HS-5 (cell line): ENCODE data around the gene ZNF83.
"Not testable (repeated sequence)": the region's sequence is repeated elsewhere in the genome, so short reads cannot be mapped to it uniquely, and the experiment has no call there.

ENCODE experiments used
- DNase-seq: peaks from one replicate; pipeline ENCODE4 v3.0.0-alpha.2; 2012; ENCODE audit warnings: low read depth

Gene ZNF83

DNA sequence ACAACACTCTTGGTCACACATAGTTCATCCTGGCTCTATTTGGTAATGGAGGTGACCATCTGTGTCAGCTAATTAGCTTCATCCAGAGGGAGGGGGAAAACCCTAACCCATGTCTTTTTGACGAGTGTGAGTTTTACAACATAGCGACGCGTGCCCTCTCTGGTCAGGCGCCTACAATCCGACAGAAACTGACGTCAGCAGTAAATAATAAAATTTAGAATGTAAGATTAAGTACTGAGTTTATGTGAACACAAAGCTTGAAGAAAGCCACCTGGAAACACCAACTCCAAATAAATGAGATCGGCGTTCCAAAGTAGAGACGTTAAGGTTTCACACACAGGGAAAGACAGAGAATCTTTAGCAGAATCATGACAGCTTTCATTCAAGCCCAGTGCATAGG lies 1.8 kb upstream of the ZNF83 start:
- DNase-seq: no peak

GRCh38 chr19:52638601-52639000 lies 446 bp upstream of the ZNF83 start:
- peak; percentile 31 for DNase-seq

GRCh38 chr19:52635786-52636570 lies 2.2 kb downstream of the ZNF83 start:
- no peak for DNase-seq

- DNase-seq: not testable (repeated sequence)
These were observed 10.7 kb downstream of the ZNF83 start for GRCh38 chr19:52627441-52627840.

- no peak for DNase-seq
These were observed 11.2 kb downstream of the ZNF83 start for GRCh38 chr19:52626915-52627314.

DNA sequence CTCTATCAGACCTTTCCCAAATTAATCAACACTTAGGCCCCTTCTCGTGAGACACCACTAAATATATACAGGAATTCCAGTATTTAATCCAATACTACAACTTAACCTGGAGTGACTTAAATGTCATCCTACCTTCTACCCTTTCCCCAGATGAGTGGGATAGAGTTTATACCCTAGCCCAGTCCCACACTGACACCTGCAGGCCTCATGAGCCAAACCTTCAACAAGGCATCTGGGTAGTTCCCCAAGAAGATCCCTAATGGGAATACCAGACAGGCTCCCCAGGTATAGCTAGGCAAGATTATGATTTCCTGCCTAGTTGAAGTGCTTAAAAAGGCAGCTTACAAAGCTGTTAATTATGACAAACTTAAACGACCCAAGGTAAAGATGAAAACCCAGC lies 15.9 kb downstream of the ZNF83 start:
- DNase-seq: no peak

DNA sequence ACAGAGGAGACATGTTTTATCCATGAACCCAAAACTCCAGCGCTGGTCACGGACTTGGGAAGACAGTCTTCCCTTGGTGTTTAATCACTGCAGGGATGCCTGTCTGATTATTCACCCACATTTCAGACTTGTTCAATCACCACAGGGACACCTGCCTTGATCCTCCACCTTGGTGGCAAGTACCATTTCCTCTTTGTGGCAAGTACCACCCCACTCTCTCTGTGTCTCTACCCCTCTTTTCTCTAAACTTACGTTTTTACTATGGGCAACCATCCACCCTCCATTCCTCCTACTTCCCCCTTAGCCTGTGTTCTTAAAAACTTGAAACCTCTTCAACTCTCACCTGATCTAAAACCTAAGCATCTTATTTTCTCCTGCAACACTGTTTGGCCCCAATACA lies 16.8 kb downstream of the ZNF83 start:
- no peak for DNase-seq

DNA sequence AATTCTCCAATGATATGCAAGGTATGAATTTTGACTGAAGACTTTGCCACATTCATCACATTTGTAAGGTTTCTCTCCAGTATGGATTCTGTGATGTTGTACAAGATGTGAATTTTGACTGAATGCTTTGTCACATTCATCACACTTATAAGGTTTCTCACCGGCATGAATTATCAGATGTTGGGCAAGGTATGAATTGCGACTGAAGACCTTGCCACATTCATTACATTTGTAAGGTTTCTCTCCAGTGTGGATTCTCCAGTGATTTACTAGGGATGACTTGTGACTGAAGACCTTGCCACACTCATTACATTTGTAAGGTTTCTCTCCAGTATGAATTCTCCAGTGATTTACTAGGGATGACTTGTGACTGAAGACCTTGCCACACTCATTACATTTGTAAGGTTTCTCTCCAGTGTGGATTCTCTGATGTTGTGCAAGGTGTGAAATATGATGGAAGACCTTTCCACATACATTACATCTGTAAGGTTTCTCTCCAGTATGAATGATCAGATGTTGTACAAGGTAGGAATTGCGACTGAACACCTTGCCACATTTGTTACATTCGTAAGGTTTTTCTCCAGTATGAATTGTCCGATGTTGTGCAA lies 24.8 kb downstream of the ZNF83 start:
- DNase-seq: no peak

- no peak for DNase-seq
These were observed 34.5 kb downstream of the ZNF83 start for GRCh38 chr19:52603558-52604207.

DNA sequence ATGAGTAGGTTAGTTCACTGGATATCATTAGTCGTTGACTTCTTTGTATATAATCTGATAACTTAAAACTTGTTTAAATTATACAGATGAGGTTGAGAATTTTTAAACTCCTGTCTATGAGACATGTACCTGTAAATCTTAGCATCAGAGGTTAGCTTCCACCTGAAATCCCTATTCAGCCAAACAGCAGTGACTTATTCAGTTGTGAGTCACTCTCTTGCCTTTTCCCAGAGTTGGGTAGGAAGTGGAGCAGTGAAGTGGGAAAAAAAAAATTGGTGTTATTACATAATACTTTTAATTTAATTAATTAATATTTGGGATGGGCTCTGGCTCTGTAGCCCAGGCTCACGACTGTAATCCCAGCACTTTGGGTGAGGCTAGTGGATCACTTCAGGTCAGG lies 35.2 kb downstream of the ZNF83 start:
- DNase-seq: no peak

- DNase-seq: not testable (repeated sequence)
These were observed 36.2 kb downstream of the ZNF83 start for GRCh38 chr19:52601974-52602366.

GRCh38 chr19:52601025-52601973 lies 36.9 kb downstream of the ZNF83 start:
- peak; percentile 41 for DNase-seq

DNA sequence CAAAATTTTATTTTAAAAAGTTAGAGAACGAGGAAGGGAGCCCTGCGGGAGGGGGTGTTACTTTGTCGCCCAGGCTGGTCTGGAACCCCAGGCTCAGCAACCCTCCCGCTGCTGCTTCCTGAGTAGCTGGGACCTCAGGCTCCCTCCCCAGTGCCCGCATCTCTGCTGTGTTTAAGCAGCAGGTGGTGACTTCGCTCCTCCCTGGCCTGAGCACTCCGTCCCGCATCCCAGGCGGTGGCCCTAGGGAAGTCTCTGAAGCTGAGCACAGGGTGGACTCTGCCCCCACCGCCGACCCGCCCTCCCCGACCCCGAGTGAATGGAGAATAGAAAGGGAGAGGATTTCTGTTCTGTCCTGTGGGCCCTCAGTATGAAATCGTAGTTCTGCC lies 37.5 kb downstream of the ZNF83 start:
- no peak for DNase-seq

- DNase-seq: no peak
These were observed 38.9 kb downstream of the ZNF83 start for GRCh38 chr19:52599241-52599640.

DNA sequence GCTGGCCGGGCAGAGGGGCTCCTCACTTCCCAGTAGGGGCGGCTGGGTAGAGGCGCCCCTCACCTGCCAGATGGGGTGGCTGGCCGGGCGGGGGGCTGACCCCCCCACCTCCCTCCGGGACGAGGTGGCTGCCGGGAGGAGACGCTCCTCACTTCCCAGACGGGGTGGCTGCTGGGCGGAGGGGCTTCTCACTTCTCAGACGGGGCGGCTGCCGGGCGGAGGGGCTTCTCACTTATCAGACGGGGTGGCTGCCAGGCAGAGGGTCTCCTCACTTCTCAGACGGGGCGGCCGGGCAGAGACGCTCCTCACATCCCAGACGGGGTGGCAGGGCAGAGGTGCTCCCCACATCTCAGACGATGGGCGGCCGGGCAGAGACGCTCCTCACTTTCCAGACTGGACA lies 44.7 kb downstream of the ZNF83 start:
- not testable (repeated sequence) for DNase-seq

GRCh38 chr19:52592301-52592700 lies 45.9 kb downstream of the ZNF83 start:
- no peak for DNase-seq

- no peak for DNase-seq
These were observed 47.4 kb downstream of the ZNF83 start for GRCh38 chr19:52590728-52591127.

DNA sequence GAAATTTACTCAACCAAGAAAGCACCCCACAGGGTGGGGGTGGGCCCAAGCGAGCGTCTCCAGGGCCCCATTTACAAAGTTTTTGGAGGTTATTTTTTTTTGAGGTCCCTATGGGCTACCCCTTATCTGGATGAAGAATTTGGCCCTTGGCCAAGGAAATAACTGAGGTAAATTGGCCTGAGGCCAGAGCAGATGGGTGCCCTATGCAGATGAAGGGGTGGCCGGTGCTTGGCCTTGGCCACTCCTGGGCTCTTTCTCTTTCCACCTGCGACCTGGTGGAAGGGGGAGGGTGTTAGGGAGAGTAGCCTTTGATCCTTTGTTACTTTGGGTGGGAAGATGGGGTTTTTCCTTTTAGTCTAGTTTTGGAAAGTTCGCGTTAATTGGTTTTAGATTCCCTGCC lies 52.6 kb downstream of the ZNF83 start:
- no peak for DNase-seq

DNA sequence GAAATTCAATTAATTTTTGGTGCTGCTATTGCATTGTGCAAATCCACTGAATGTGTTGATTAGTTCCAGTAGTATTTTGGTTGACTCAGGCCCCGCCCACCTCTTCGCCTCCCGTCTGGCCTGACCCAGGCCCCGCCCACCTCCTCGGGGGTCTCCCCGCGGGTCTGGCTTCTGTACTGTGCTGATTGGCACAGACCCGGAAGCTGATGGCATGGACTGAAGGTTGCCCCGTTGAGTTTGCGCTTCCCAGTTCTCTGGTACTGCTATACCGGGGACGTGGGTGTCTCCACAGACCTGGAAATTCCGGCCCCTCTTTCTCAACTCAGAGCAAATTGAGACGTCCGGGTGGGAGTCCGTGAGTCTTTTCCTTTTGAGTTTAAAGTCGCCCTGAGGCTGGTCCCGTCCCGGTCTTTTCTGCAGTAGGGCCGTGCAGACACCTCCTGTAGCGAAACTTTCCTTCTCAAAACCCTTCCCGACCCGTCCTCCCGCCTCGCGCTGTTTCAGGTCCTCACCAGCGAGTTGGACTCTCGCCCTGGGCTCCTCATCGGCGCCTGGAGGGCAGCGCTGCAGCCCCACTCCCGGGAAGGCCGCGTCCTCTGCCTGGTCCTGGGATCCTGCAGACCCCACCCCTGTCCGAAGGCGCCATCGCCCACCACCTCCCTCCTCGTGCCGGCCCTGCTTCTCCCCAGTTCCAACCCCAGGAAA lies 53.3 kb downstream of the ZNF83 start:
- no peak for DNase-seq

DNA sequence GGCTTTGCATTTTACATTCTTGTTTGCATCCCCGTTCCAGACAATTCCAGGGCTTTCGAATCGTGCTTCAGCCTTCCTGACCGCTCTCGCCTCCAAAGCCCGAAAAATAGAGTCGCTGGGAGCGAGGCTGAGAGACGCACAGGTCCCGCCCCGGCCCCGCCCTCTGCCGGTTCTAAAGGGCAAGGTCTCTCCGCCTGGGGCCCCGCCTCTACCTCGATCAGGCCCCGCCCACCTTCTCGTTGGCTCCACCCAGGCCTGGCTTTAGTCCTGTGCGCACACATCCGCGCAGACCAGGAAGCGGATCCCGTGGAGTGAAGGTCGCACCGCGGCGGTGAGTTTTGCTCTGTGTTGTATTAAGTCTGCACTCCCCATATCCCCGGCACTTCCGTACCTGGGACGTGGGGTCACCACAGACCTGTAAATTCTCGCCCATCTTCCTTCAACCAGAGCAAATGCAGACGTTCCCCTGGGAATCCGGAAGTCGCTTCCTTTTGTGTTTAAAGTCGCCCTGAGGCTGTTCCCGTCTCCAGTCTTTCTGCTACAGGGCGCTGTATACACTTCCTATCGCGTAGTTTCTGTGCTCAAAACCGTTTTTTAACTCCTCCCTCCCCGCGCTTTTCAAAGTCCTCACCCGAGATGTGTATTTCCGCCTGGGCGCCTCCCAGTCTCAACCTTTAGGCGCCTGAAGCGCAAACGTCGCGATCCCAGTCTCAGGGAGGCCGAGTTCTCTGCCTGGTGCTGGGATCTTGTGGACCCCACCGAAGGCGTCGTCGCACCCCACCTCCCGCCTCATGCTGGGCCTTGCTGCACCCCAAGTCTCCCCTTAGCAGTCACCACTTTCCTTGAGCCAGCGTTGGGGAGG lies 67.9 kb downstream of the ZNF83 start, which contains the start of gene ZNF701:
Gene ZNF701 (plus strand): TSS at position 288 of the 862 bp plus-strand sequence. CDS start 3,861 bp downstream, outside the sequence.
- DNase-seq: peak; percentile 31
